Fibroblast of the conjunctiva (primary cell): Measurements from ENCODE around the gene TMUB2.
A peak's percentile ranks its signal among the peaks of the same experiment; 100 is the strongest.
"Not testable (repeated sequence)": the region's sequence is repeated elsewhere in the genome, so short reads cannot be mapped to it uniquely, and the experiment has no call there.

Experiments
- DNase-seq: peaks from one replicate; pipeline ENCODE4 v3.0.0-alpha.2; 2010; ENCODE audit warnings: low read depth

TMUB2 gene

GRCh38 chr17:44186307-44187130 lies at the start of gene TMUB2:
TMUB2 (plus strand) TSS chr17:44186972; CDS start chr17:44187709, 737 bp downstream.
- DNase-seq = peak; percentile 99

- DNase-seq = peak; percentile 97
Measured at GRCh38 chr17:44137891-44138709, 48.7 kb upstream of the TMUB2 start.

GRCh38 chr17:44143921-44144320 lies 42.9 kb upstream of the TMUB2 start:
- DNase-seq = not testable (repeated sequence)

- DNase-seq = no peak
Measured at GRCh38 chr17:44144966-44145739, 41.6 kb upstream of the TMUB2 start.

GRCh38 chr17:44146375-44147346 lies 40.1 kb upstream of the TMUB2 start:
- no peak for DNase-seq

GRCh38 chr17:44147812-44148211 lies 39.0 kb upstream of the TMUB2 start:
- no peak for DNase-seq

- DNase-seq = not testable (repeated sequence)
Measured at GRCh38 chr17:44149066-44149465, 37.7 kb upstream of the TMUB2 start.

GRCh38 chr17:44149750-44150329 lies 36.9 kb upstream of the TMUB2 start:
- DNase-seq = no peak

- DNase-seq = no peak
Measured at GRCh38 chr17:44152875-44153274, 33.9 kb upstream of the TMUB2 start.

GRCh38 chr17:44155488-44155887 lies 31.3 kb upstream of the TMUB2 start:
- DNase-seq = no peak

GRCh38 chr17:44159519-44160210 lies 27.1 kb upstream of the TMUB2 start:
- no peak for DNase-seq

GRCh38 chr17:44164476-44164875 lies 22.3 kb upstream of the TMUB2 start:
- DNase-seq = no peak

- no peak for DNase-seq
Measured at GRCh38 chr17:44167181-44167861, 19.5 kb upstream of the TMUB2 start.

- no peak for DNase-seq
Measured at GRCh38 chr17:44170135-44170498, 16.7 kb upstream of the TMUB2 start.

- DNase-seq = no peak
Measured at GRCh38 chr17:44170499-44171201, 16.1 kb upstream of the TMUB2 start, which contains the start of gene ASB16. ASB16 (plus strand) TSS chr17:44170704; CDS start chr17:44170790, 86 bp downstream.

GRCh38 chr17:44171931-44172455 lies 14.8 kb upstream of the TMUB2 start:
- DNase-seq = no peak

- DNase-seq = no peak
Measured at GRCh38 chr17:44174427-44174826, 12.3 kb upstream of the TMUB2 start.

- no peak for DNase-seq
Measured at GRCh38 chr17:44176257-44176656, 10.5 kb upstream of the TMUB2 start.
